Measurements from ENCODE around the gene WDR73.

- no peak for TF ChIP-seq ESRRA (IDR thresholded peaks at IDR 0.05; ENCODE audit: borderline replicate concordance, low read length)
- TF ChIP-seq CTCF (IDR thresholded peaks at IDR 0.05), result no peak
- TF ChIP-seq FOSL2 (IDR thresholded peaks at IDR 0.05), result no peak
- no peak for TF ChIP-seq FOSL2 (CRISPR knock-in tag; IDR thresholded peaks at IDR 0.05)
- no peak for TF ChIP-seq CHD4 (IDR thresholded peaks at IDR 0.05; ENCODE audit: borderline replicate concordance)
- no peak for TF ChIP-seq HOXA7 (CRISPR knock-in tag; IDR thresholded peaks at IDR 0.05)
- TF ChIP-seq REST (IDR thresholded peaks at IDR 0.05), result no peak
- no peak for TF ChIP-seq MAFK (IDR thresholded peaks at IDR 0.05; ENCODE audit: partially characterized antibody)
- TF ChIP-seq GATA3 (IDR thresholded peaks at IDR 0.05; ENCODE audit: borderline replicate concordance), result no peak
- TF ChIP-seq POLR2A (IDR thresholded peaks at IDR 0.05; ENCODE audit: low read length), result no peak
Measured at GRCh38 chr15:84601555-84601838, 52.6 kb downstream of the WDR73 start.
